GM12878 (cell line): ENCODE measurements around the gene MUTYH. TPM values are rescaled to one million over a fixed set of nuclear protein-coding genes. Genes with fewer than 3 reads are reported as not detected.

Experiments
- ATAC-seq: fragments of 200-7000 bp; cut with Tn5 transposase; 3 replicates; pipeline ENCODE4 v1.9.1; 2020; ENCODE audit warnings: mild to moderate bottlenecking, moderate library complexity
- BruUV-seq: library from RNA; stranded (reverse); fragments of 400-500 nt; replicated peaks from 2 replicates; lab custom pipeline; 2021; lab: Mats Ljungman, UMichigan
- CTCF ChIA-PET: fragments of 300-600 bp; sonication (Branson Sonifier 250); formaldehyde crosslinking; extraction: SDS; loops from one replicate; lab custom pipeline; 2021; ENCODE audit warnings: inconsistent platforms; lab: Yijun Ruan, JAX
- POLR2A ChIA-PET: fragments of 350-600 bp; formaldehyde crosslinking; extraction: SDS; loops from one replicate; lab custom pipeline; 2021; ENCODE audit warnings: inconsistent platforms; lab: Charles Lee
- RAD21 ChIA-PET: fragments of 300-600 bp; sonication (Branson Sonifier 250); formaldehyde crosslinking; loops from one replicate; lab custom pipeline; 2023; ENCODE audit warnings: antibody characterized with exemption; ENCODE audit not compliant: unreplicated experiment; lab: Charles Lee
- SMC1A ChIA-PET: fragments of 300-600 bp; sonication (Branson Sonifier 250); formaldehyde crosslinking; loops from one replicate; lab custom pipeline; 2023; ENCODE audit not compliant: unreplicated experiment, uncharacterized antibody; lab: Charles Lee
- DNase-seq: peaks from one replicate; pipeline ENCODE4 v3.0.0-alpha.2; 2011; ENCODE audit warnings: low read depth, low spot score
- FAIRE-seq: peaks from 3 replicates; lab custom pipeline; 2011; peaks lifted over from hg19 to GRCh38; lab: Jason Lieb, UNC
- H2AFZ ChIP-seq: 2 replicates; pipeline ENCODE4 v1.6.0; 2011; ENCODE audit warnings: low read depth, low read length, control low read depth; ENCODE audit not compliant: control insufficient read depth
- H3K27ac ChIP-seq: 2 replicates; pipeline ENCODE4 v1.5.1; 2011; ENCODE audit warnings: control low read depth; ENCODE audit not compliant: control insufficient read depth, insufficient read depth
- H3K27me3 ChIP-seq, 2 experiments: replicated peaks in 1 of 2; 2 replicates each; pipeline versions ENCODE4 v1.6.0 to v1.6.1; 2011; ENCODE audit warnings: low read length in 1 of 2; ENCODE audit not compliant: control insufficient read depth in 2 of 2, insufficient read depth in 2 of 2
- H3K36me3 ChIP-seq, 2 experiments: 2 replicates each; pipeline ENCODE4 v1.5.1; 2011; ENCODE audit warnings: low read length in 1 of 2; ENCODE audit not compliant: control insufficient read depth in 2 of 2, insufficient read depth in 2 of 2
- H3K4me1 ChIP-seq: 2 replicates; pipeline ENCODE4 v1.6.1; 2011; ENCODE audit warnings: mild to moderate bottlenecking, low read length, moderate library complexity, mixed read lengths; ENCODE audit not compliant: control insufficient read depth, insufficient read depth
- H3K4me2 ChIP-seq: 2 replicates; pipeline ENCODE4 v1.6.0; 2011; ENCODE audit warnings: control low read depth; ENCODE audit not compliant: control insufficient read depth, insufficient read depth
- H3K4me3 ChIP-seq: fragments of 200-600 bp; sonication (generic); 2 replicates; pipeline ENCODE4 v1.5.1; 2016
- H3K79me2 ChIP-seq: 2 replicates; pipeline ENCODE4 v1.6.0; 2011; ENCODE audit warnings: low read length; ENCODE audit not compliant: control insufficient read depth, insufficient read depth
- H3K9ac ChIP-seq: 2 replicates; pipeline ENCODE4 v1.8.0; 2011; ENCODE audit warnings: low read length, control low read depth, mixed read lengths; ENCODE audit not compliant: control insufficient read depth, insufficient read depth
- H3K9me3 ChIP-seq: replicated peaks from 3 replicates; pipeline ENCODE4 v1.5.1; 2011; ENCODE audit warnings: mild to moderate bottlenecking, low read length; ENCODE audit not compliant: control insufficient read depth, insufficient read depth
- H4K20me1 ChIP-seq: 2 replicates; pipeline ENCODE4 v1.6.0; 2011; ENCODE audit not compliant: control insufficient read depth, insufficient read depth
- BCL11A ChIP-seq: IDR thresholded peaks from 2 replicates; pipeline ENCODE4 v1.6.1; 2011; ENCODE audit warnings: low read depth, low read length
- CUX1 ChIP-seq: IDR thresholded peaks from 2 replicates; pipeline ENCODE4 v1.6.1; 2012; ENCODE audit warnings: improper control_type of control experiment, low read depth, low read length; ENCODE audit not compliant: insufficient replicate concordance
- DPF2 ChIP-seq: fragments of 450-650 bp; IDR thresholded peaks from 2 replicates; pipeline ENCODE4 v1.6.1; 2017; ENCODE audit warnings: mild to moderate bottlenecking
- EED ChIP-seq: sonication (generic); IDR thresholded peaks from 2 replicates; pipeline ENCODE4 v1.6.1; 2016; ENCODE audit warnings: antibody characterized with exemption, low read depth
- EP300 ChIP-seq, 2 experiments: fragments of 150-350 bp in 1 of 2; IDR thresholded peaks; 2 replicates each; pipeline ENCODE4 v1.6.1; 2011 to 2012; ENCODE audit warnings: low read depth in 2 of 2, low read length in 2 of 2, borderline replicate concordance in 1 of 2, improper control_type of control experiment in 1 of 2, inconsistent platforms in 1 of 2; ENCODE audit not compliant: control insufficient read depth in 1 of 2
- IKZF1 ChIP-seq: fragments of 450-650 bp; conservative IDR thresholded peaks from 2 replicates; pipeline ENCODE4 v1.6.1; 2017; ENCODE audit warnings: antibody characterized with exemption, mild to moderate bottlenecking
- IKZF2 ChIP-seq, 2 experiments: fragments of 450-650 bp; IDR thresholded peaks; 2 replicates each; pipeline ENCODE4 v1.6.1; 2017; ENCODE audit warnings: mild to moderate bottlenecking in 2 of 2, moderate library complexity in 2 of 2
- IRF4 ChIP-seq: IDR thresholded peaks from 2 replicates; pipeline ENCODE4 v1.6.1; 2011; ENCODE audit warnings: low read depth, low read length
- JUNB ChIP-seq: IDR thresholded peaks from 2 replicates; pipeline ENCODE4 v1.6.1; 2016; ENCODE audit warnings: antibody characterized with exemption, mild to moderate bottlenecking
- JUND ChIP-seq: IDR thresholded peaks from 2 replicates; pipeline ENCODE4 v1.6.1; 2012; ENCODE audit warnings: low read depth, mild to moderate bottlenecking, low read length, improper control_type of control experiment, moderate library complexity
- MEF2A ChIP-seq: IDR thresholded peaks from 2 replicates; pipeline ENCODE4 v1.6.1; 2011; ENCODE audit warnings: low read depth, mild to moderate bottlenecking, low read length, moderate library complexity; ENCODE audit not compliant: insufficient read depth
- MEF2B ChIP-seq: fragments of 450-650 bp; IDR thresholded peaks from 2 replicates; pipeline ENCODE4 v1.6.1; 2018; ENCODE audit warnings: mild to moderate bottlenecking, moderate library complexity; ENCODE audit not compliant: partially characterized antibody, poor library complexity, severe bottlenecking
- MTA2 ChIP-seq: fragments of 450-650 bp; IDR thresholded peaks from 2 replicates; pipeline ENCODE4 v1.6.1; 2016; ENCODE audit warnings: low read depth, mild to moderate bottlenecking, moderate library complexity
- NFIC ChIP-seq: IDR thresholded peaks from 2 replicates; pipeline ENCODE4 v1.6.1; 2012; ENCODE audit warnings: low read depth, mild to moderate bottlenecking, inconsistent platforms, low read length, moderate library complexity
- PAX8 ChIP-seq: fragments of 450-650 bp; IDR thresholded peaks from 2 replicates; pipeline ENCODE4 v1.6.1; 2017; ENCODE audit warnings: mild to moderate bottlenecking, moderate library complexity
- POU2F2 ChIP-seq: IDR thresholded peaks from 3 replicates; pipeline ENCODE4 v1.6.1; 2011; ENCODE audit warnings: low read depth, mild to moderate bottlenecking, low read length, borderline replicate concordance
- RB1 ChIP-seq: fragments of 450-650 bp; formaldehyde crosslinking; IDR thresholded peaks from 2 replicates; pipeline ENCODE4 v1.6.1; 2017; ENCODE audit warnings: mild to moderate bottlenecking, borderline replicate concordance
- RFX5 ChIP-seq: IDR thresholded peaks from 2 replicates; pipeline ENCODE4 v1.6.1; 2011; ENCODE audit warnings: low read depth, low read length, improper control_type of control experiment
- RUNX3 ChIP-seq: IDR thresholded peaks from 2 replicates; pipeline ENCODE4 v1.6.1; 2012; ENCODE audit warnings: low read length, inconsistent platforms
- SPI1 ChIP-seq: IDR thresholded peaks from 2 replicates; pipeline ENCODE4 v1.6.1; 2011; ENCODE audit warnings: low read depth, mild to moderate bottlenecking, low read length, moderate library complexity, borderline replicate concordance; ENCODE audit not compliant: insufficient read depth
- WGBS: methylation state at CpG from one replicate; pipeline ENCODE4 v1.1.6; 2016; ENCODE audit warnings: low lambda C conversion rate; ENCODE audit not compliant: insufficient replicate concordance, insufficient coverage; ENCODE audit errors: missing lambda C conversion rate; 5-methylcytosine and 5-hydroxymethylcytosine counted together
- in situ Hi-C: fragments of 300-500 bp; cut with MboI; formaldehyde crosslinking; loops from 9 replicates; pipeline ENCODE4 v1.14.3; 2018; ENCODE audit warnings: mixed read lengths
- intact Hi-C: fragments of 100-400 bp; cut with micrococcal nuclease; formaldehyde crosslinking; loops from one replicate; pipeline ENCODE4 v1.14.2; 2022; ENCODE audit not compliant: unreplicated experiment
- polyA plus RNA-seq, 11 experiments: library from polyadenylated mRNA; depleted of rRNA in 4 of 11; unstranded in 6 of 11; stranded (reverse) in 5 of 11; fragments of >200 nt; fragmentation: Nextera tagmentation in 4 of 11; fragmentation: Illumina TruSeq in 1 of 11; extraction: Ambion mirVana in 4 of 11; extraction: Trizol in 1 of 11; gene quantifications; 1 replicate in 1 of 11; 2 replicates in 10 of 11; pipeline versions ENCODE4 v1.2.1 to v1.2.3, GENCODE V29; 2011 to 2016; ENCODE audit warnings: inconsistent platforms in 2 of 11, missing spikeins in 2 of 11, low read depth in 1 of 11
- total RNA-seq, 4 experiments: library from RNA; depleted of rRNA in 3 of 4; stranded (reverse); fragments of >200 nt in 3 of 4; fragmentation: Illumina TruSeq in 1 of 4; extraction: Trizol in 1 of 4; gene quantifications; 2 replicates each; pipeline versions ENCODE4 v1.2.1 to v1.2.3, GENCODE V29; 2013 to 2021

The MUTYH gene
- total and polyA plus RNA-seq, 10 of the 15 experiments (the other 5 are each of a cell fraction or from before 2014, with no cell fraction given), result 2.5 to 42.0 (median 30.0) TPM

GRCh38 chr1:45365051-45365450 is 24.8 kb upstream of the MUTYH start:
- BruUV-seq, result no TSS peak
- H3K4me2 ChIP-seq, result peak overlapping the region; percentile 18; the same call in 1 of the 2 replicates
- ChIA-PET SMC1A (interaction anchor here (0.7 to 11.6 kb wide), 8 partner anchors 9 to 135 kb away, joined by 3 to 369 read pairs (median 3); partner anchors contain the start of genes CCDC163, MMACHC and TESK2), CTCF (interaction anchor here (0.8 to 11.7 kb wide), 11 partner anchors 9 to 204 kb away, joined by 3 to 508 read pairs (median 4); partner anchors contain the start of genes CCDC163, MMACHC and TESK2), POLR2A (interaction anchor here (0.6 to 1.5 kb wide), 5 partner anchors 9 to 820 kb away, joined by 3 to 4 read pairs (median 3); partner anchors contain the start of genes MUTYH and TOE1), RAD21 (interaction anchor here (0.9 to 13.5 kb wide), 5 partner anchors 8 to 204 kb away, joined by 3 to 319 read pairs (median 5); partner anchors contain the start of genes MMACHC and TESK2)
- in situ Hi-C loops (no loop called here), intact Hi-C loops (no loop called here)
- TF ChIP-seq POU2F2 (peak; percentile 81), SPI1 (peak; percentile 72; the same call in 1 of the 2 replicates), RUNX3 (peak; percentile 86), IRF4 (peak; percentile 81), MEF2B (no peak), MTA2 (peak; percentile 83), JUND (peak; percentile 61; the same call in 1 of the 2 replicates), IKZF2 (IDR thresholded peaks at IDR 0.05) (peak; percentile 56 to 61), RFX5 (no peak), MEF2A (0 out of 2 replicates have a peak, but pooled peaks have one; percentile 16), EED (peak; percentile 62; the same call in 1 of the 2 replicates), PAX8 (no peak), RB1 (no peak), CUX1 (no peak), EP300 (IDR thresholded peaks at IDR 0.05; ENCODE audit: borderline replicate concordance in 1 of 2, control insufficient read depth in 1 of 2, low read depth in 2 of 2, low read length in 2 of 2) (0 out of 4 replicates have a peak, but pooled peaks of 1 of the 2 experiments have one; percentile 44), IKZF1 (peak; percentile 46; the same call in 1 of the 2 replicates), DPF2 (0 out of 2 replicates have a peak, but pooled peaks have one; percentile 35), JUNB (peak; percentile 83), BCL11A (peak; percentile 79), NFIC (peak; percentile 31; the same call in 1 of the 2 replicates)
- no peaks in the 10 kb centered on the region for H3K27me3 ChIP-seq
- H3K9ac ChIP-seq, result no peak overlapping the region
- H3K79me2 ChIP-seq, result no peaks in the 10 kb centered on the region
- H3K9me3 ChIP-seq, result no peaks in the 10 kb centered on the region
- DNase-seq (no peak), ATAC-seq (peak; percentile 96), FAIRE-seq (peak; percentile 78)
- no peaks in the 10 kb centered on the region for H3K36me3 ChIP-seq
- H3K27ac ChIP-seq, result no peak overlapping the region
- H2AFZ ChIP-seq, result no peak overlapping the region
- 22% methylated on average over 6 of the region's 6 CpGs for WGBS
- peaks cover 11% of the 10 kb centered on the region for H3K4me1 ChIP-seq
- H3K4me3 ChIP-seq, result no peak overlapping the region
- H4K20me1 ChIP-seq, result no peaks in the 10 kb centered on the region
